ENCODE results near the gene MAMSTR.
"Not testable (repeated sequence)": the region's sequence is repeated elsewhere in the genome, so short reads cannot be mapped to it uniquely, and the experiment has no call there.

The MAMSTR gene

DNA sequence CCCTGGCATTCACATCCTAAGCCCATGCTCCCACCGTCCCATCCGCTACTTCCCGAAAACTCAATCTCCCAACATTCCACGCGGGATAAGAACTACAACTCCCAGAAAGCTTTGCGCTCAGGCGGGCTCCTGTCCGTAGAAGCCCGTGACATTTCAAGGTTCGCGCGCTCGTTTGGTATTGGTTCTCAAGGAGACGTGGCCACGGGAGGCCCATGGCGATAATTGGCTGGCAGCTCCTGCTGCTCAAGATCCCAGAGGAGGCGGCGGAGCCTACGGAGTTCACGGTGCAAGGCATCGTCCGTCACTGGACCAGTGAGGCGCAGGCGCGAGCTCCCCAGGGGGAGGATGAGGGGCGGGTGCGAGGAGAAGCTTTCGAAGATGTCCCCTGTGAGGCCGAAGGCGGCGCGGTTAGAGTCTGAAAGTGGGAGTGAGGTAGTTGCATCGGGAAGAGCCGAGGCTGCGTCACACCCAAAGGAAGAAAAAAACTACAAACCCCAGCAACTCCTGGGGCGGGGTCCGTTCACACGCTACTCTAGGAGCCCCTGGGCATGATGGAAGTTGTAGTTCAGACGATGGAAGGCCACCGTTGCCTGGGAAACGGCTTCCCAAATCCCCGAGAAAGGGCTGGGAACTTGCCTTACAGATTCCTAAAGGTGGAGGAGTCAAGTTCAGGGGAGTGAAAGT is 1.2 kb upstream of the MAMSTR start:
- H3K36me3 Mint-ChIP-seq (ENCODE audit: insufficient read depth) = peaks cover 4% of the 10 kb centered on the region
- peak; percentile 86 for ATAC-seq (replicated peaks)
- peak overlapping the region; percentile 94 to 95 for H3K27ac Mint-ChIP-seq
- H3K4me3 Mint-ChIP-seq = peak overlapping the region; percentile 93 to 94
- no peaks in the 10 kb centered on the region for H3K27me3 Mint-ChIP-seq
- peaks cover 15 to 18% of the 10 kb centered on the region in 2 donors for H3K4me1 Mint-ChIP-seq (ENCODE audit: low read depth in 2 of 2)
- peak; percentile 81 to 87 (median 83) for DNase-seq
- peaks cover 6 to 8% of the 10 kb centered on the region in 2 donors for H3K9me3 Mint-ChIP-seq

DNA sequence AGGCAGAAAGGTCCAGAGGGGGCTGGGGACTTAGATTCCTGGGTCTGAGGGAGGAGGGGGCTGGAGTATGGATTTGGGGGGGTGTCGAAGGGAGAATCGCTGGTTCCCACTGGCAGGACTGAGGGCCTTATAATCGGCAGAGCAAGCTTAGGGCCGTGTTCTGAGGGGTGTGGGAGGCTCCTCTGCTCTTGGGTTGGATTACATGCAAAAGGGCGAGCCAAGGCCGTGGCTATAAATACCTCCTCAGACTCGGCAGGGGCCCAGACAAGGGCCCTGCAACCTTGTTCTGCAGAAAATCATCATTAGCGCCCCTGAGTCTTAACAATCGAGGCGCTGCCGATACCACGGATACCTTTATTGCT is 707 bp upstream of the MAMSTR start:
- peak overlapping the region; percentile 93 to 94 for H3K4me3 Mint-ChIP-seq
- peaks cover 4% of the 10 kb centered on the region for H3K36me3 Mint-ChIP-seq (ENCODE audit: insufficient read depth)
- peak; percentile 3 for ATAC-seq (replicated peaks)

DNA sequence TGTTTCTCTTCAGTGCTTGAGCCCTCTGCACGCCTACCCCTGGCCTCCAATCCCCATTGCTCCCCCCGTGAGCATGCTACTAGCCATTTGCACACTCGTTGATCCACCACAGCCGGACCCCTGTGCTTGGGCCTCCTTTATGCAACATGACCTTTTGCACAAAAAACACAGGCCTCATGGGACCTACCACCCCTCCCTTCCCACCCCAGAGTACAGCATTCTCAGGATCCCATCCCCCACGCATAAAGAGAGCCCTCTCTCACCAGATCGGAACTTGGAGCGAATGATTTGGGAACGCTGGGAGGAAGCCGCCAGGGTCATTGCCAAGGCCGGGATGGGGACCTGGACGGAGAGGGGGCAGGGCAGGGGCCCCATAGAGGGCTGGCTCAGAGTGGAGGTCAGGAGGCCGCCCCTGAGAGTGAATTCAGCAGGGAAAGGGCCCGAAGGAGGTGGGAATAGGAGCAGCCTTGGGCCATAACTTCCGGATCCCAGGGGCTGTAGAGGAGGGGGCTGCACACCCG is 754 bp downstream of the MAMSTR start:
- H3K9me3 Mint-ChIP-seq = no peaks in the 10 kb centered on the region
- ATAC-seq (replicated peaks) = no peak
- no peak overlapping the region for H3K4me3 Mint-ChIP-seq
- peaks cover 4% of the 10 kb centered on the region for H3K36me3 Mint-ChIP-seq (ENCODE audit: insufficient read depth)
- DNase-seq = no peak
- H3K27ac Mint-ChIP-seq = no peak overlapping the region
- H3K4me1 Mint-ChIP-seq (ENCODE audit: low read depth in 2 of 2) = peaks cover 13 to 16% of the 10 kb centered on the region in 2 donors
- H3K27me3 Mint-ChIP-seq = no peaks in the 10 kb centered on the region

More for the DNA sequence above, 707 bp upstream of the MAMSTR start:
- H3K27ac Mint-ChIP-seq = peak overlapping the region; percentile 94 to 95
- no peak for DNase-seq
- no peaks in the 10 kb centered on the region for H3K27me3 Mint-ChIP-seq
- peaks cover 4 to 6% of the 10 kb centered on the region in 2 donors for H3K9me3 Mint-ChIP-seq
- H3K4me1 Mint-ChIP-seq (ENCODE audit: low read depth in 2 of 2) = peaks cover 12 to 14% of the 10 kb centered on the region in 2 donors

DNA sequence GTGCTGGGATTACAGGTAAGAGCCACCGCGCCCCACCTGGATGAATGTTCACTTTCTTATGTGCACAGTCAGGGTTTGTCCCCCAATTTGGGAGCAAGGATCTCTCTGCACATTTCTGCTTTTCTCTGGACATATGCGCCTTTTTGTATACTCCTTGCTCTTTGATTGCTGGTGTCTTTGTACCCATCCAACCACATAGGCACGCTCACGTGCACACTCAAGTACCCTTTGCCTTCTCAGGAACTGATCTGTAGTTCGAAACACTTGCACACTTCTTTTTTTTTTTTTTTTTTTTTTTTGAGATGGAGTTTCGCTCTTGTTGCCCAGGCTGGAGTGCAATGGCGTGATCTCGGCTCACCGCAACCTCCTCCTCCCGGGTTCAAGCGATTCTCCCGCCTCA is 1.4 kb downstream of the MAMSTR start:
- not testable (repeated sequence) for H3K27ac Mint-ChIP-seq; DNase-seq; H3K4me3 Mint-ChIP-seq; H3K36me3 Mint-ChIP-seq (ENCODE audit: insufficient read depth); H3K27me3 Mint-ChIP-seq; H3K9me3 Mint-ChIP-seq; ATAC-seq (replicated peaks)
- peaks cover 17 to 18% of the 10 kb centered on the region in 2 donors for H3K4me1 Mint-ChIP-seq (ENCODE audit: low read depth in 2 of 2)

DNA sequence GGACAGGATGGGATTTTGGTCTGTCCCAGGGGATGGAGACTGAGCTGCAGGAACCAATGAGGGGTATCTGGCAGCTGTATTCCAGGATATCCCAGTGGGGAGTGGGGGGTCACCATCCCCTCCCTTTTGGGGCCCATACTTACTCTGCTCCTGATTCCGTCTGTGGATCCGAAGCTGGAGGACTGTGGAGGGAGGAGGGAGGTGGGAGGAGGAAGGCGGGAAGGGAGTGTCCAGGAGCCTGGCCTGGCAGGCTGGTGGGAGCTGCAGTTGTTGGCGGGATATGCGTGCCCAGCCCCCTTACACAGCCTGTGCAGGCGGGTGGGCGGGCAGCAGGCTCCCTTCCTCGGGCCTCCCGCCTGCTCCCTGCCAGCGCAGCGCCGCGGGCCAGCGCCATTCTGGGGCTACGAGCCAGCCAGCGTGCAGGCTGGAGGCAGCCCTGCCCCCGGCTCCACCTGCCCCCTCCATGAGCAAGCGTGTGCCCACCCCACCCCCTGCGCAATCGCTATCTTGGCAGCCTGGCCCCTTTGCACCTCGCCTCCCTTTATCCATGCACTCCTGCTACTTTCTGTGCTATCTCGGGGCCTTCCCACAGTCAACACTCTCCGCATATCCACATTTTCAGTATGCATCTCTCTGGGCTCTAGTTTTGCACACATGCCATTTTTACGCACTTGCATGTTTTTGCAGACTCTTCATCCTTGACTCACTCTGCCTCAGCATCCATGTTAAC is 2.8 kb downstream of the MAMSTR start:
- no peak overlapping the region for H3K4me3 Mint-ChIP-seq
- no peak for ATAC-seq (replicated peaks)
- H3K36me3 Mint-ChIP-seq (ENCODE audit: insufficient read depth) = peaks cover 4% of the 10 kb centered on the region
- no peak overlapping the region for H3K27ac Mint-ChIP-seq
- H3K4me1 Mint-ChIP-seq (ENCODE audit: low read depth in 2 of 2) = peaks cover 20 to 21% of the 10 kb centered on the region in 2 donors
- DNase-seq = no peak
- H3K9me3 Mint-ChIP-seq = no peaks in the 10 kb centered on the region
- no peaks in the 10 kb centered on the region for H3K27me3 Mint-ChIP-seq

DNA sequence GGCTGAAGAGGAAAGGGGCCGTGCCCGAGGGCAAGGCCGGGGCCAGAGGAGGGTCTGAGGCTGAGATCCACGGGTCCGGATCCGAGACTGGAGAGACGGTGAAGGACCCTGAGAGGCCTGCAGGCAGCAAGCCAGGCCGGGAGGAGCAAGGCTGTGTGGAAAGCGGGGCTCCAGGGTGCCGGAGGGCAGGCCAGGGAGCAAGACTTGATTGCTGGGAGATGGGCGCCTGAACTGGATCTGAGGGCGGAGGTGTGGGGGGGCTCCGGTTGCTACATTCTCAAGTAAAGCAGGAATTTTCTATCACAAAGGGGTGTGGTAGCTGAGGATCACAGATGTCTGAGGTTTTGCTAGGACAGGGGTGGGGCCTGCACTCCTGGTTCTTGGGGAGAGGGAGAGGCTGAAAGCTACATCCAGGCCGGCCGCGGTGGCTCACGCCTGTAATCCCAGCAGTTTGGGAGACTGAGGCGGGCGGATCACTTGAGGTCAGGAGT is 3.8 kb downstream of the MAMSTR start:
- peak overlapping the region in 1 of 2 donors; percentile 92 for H3K27ac Mint-ChIP-seq
- no peak for ATAC-seq (replicated peaks)

DNA sequence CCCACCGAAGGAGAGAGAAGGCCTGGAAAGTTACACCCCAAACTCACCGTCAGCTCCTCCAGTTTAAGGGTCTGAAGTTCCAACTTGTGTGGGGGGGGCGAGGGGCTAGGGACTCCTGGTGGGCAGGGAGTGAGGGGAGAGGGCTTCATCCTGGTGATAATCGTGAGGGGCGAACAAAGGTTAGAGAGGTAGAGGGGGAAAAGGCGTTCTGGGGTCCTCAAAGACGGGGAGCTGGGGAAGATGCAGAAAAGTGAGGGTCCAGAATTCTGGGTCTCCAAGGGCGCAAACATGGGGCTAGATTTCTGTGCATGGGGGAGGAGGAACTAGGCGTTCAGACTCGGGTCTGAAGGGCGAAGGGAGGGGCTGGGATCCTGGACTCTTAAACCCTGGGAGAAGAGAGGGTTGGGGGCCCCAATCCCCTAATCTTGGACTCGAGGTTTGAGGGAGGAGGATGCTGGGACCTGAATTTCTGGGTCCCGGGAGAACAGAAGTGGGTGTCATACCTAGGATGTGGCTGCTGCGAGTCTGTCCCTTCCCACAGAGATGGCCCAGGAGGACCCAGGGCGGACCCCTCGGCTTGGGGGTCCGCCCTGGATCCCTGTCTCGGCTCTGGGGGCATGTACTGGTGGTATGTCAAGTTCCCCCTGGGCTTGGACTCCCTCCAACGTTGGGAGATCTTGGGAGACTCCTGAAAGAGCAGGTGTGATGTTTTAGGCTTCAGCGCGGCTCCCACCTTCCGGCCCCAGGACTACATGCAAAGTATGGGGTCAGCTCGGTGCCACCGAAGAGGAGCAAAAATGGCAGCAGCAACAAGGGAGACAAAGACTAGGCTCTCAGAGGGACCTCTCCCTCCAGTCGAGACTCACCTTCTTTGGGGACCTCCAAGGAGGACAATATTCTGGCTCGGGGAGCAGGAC is 4.5 kb downstream of the MAMSTR start:
- peak overlapping the region; percentile 72 to 73 for H3K4me3 Mint-ChIP-seq
- no peaks in the 10 kb centered on the region for H3K27me3 Mint-ChIP-seq
- H3K9me3 Mint-ChIP-seq = no peaks in the 10 kb centered on the region
- no peak for DNase-seq
- ATAC-seq (replicated peaks) = no peak
- H3K36me3 Mint-ChIP-seq (ENCODE audit: insufficient read depth) = peaks cover 4% of the 10 kb centered on the region
- peaks cover 13 to 15% of the 10 kb centered on the region in 2 donors for H3K4me1 Mint-ChIP-seq (ENCODE audit: low read depth in 2 of 2)
- H3K27ac Mint-ChIP-seq = peak overlapping the region; percentile 33 to 92

More for the DNA sequence above, 3.8 kb downstream of the MAMSTR start:
- Mint-ChIP-seq H3K27me3 (no peaks in the 10 kb centered on the region), H3K36me3 (ENCODE audit: insufficient read depth) (peaks cover 4% of the 10 kb centered on the region), H3K9me3 (no peaks in the 10 kb centered on the region), H3K4me3 (no peak overlapping the region), H3K4me1 (ENCODE audit: low read depth in 2 of 2) (peaks cover 15 to 18% of the 10 kb centered on the region in 2 donors)
- DNase-seq = no peak

DNA sequence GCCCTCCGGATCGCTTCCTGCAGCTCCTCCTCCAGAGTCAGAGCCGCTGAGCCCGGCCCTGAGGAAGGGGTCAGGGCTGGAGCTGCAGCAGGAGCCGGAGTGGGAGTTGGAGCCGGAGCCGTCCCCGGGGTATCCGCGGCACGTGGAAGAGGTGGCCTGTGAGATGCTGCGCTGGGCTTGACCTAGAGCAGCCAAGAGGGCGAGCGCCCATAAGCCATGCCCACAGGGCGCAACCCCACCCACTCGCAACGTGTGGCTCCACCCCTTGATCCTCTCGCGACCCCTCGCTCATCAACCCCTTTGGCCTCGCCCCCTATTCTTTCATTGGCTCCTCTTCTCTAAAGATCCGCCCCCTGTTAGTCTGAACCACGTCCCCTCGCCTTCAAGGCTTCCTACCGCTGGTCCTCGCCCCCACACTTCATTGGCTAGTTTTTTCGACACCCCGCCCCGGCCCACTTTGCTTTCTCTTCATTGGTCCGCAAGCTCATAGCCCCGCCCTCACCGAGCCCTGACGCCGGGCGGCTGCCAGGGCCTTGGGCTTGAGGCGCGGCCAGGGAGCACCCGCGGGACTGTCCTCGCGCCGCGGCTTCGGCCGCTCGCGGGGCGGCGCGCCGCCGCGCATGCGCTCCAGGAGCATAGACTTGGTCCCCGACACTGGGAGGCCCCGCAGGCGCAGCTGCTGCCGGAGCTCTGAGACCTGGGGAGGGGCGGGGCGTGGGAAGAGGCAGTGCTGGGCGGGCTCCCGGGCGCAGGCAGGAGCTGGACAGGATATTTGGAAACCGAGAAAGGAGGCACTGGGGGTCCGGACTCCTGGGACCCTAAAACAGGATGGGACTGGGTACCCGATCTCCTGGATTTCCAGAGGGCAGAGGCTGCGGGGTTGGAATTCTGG is 5.4 kb downstream of the MAMSTR start:
- DNase-seq (peak; percentile 95 to 96 (median 96)), ATAC-seq (replicated peaks) (peak; percentile 92)
- Mint-ChIP-seq H3K9me3 (no peaks in the 10 kb centered on the region), H3K36me3 (ENCODE audit: insufficient read depth) (peaks cover 1% of the 10 kb centered on the region), H3K27me3 (no peaks in the 10 kb centered on the region), H3K4me1 (ENCODE audit: low read depth in 2 of 2) (peaks cover 13 to 15% of the 10 kb centered on the region in 2 donors), H3K27ac (peak overlapping the region; percentile 33 to 92), H3K4me3 (peak overlapping the region; percentile 72 to 73)

DNA sequence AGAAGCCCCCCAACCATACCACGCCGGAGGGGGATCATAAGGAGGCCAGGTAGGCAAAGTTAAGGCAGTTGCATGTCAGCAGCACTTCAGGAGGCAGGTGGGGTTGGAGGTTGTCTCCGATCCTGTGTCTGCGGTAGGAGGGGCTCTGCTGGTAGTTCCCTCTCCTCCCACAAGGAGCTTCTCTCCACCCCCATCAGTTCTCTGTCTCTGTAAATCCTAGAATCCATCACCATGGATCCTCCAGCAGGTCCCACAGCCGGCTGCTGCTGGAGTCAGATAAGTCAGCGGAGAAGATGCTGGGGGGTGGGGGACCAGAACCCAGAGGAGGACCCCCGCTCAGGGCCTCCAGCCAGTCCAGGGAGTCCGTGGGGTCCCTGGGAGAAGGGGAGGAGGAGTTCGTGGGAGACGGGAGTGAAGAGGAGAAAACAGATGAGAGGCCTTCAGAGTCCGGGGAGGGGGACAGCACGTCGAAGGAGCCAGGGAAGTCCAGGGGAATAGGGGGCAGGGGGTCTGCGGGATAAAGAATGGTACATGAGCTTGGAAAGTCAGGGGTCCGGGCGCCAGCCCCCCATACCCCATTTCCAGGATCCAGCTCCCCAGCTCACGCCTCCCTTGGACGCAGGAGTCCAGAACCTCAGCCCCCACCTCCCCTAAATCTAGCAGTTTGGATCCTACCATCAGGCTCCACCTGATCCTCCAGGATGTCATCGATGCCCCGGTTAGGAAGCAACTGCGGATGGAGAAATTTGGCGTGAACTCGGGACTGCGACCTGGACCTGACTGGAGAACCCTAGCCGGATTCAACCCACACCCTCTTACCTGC is 6.3 kb downstream of the MAMSTR start:
- Mint-ChIP-seq H3K27me3 (no peaks in the 10 kb centered on the region), H3K27ac (peak overlapping the region in 1 of 2 donors; percentile 2), H3K36me3 (ENCODE audit: insufficient read depth) (no peaks in the 10 kb centered on the region), H3K4me1 (ENCODE audit: low read depth in 2 of 2) (peaks cover 13 to 15% of the 10 kb centered on the region in 2 donors), H3K4me3 (peak overlapping the region; percentile 72 to 73), H3K9me3 (no peaks in the 10 kb centered on the region)
- DNase-seq (no peak), ATAC-seq (replicated peaks) (no peak)

DNA sequence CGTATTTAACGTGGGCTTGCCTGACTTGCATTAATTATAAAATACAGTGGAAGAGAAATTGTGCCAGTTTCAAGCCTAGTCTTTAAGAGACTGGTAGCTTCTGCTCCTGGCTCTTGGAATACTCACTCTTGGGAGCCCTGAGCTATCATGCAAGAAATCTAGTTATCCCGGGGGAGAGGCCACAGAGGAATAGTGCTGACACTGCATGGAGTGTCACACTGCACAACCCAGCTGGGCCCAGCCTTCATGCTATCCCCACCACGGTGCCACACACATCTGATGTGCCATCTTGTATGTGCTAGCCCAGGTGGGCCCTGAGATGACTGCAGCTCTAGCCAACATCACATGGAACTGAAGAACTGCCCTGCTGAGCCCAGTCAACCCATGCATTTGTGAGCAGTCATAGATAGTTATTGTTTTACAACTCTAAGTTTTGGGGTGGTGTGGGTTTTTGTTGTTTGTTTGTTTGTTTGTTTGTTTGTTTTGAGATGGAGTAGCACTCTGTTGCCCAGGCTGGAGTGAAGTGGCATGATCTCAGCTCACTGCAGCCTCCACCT is 8.3 kb downstream of the MAMSTR start:
- Mint-ChIP-seq H3K4me3 (no peak overlapping the region), H3K36me3 (ENCODE audit: insufficient read depth) (peaks cover 4% of the 10 kb centered on the region), H3K4me1 (ENCODE audit: low read depth in 2 of 2) (peaks cover 13 to 15% of the 10 kb centered on the region in 2 donors), H3K27ac (no peak overlapping the region), H3K27me3 (no peaks in the 10 kb centered on the region), H3K9me3 (no peaks in the 10 kb centered on the region)
- ATAC-seq (replicated peaks) (no peak), DNase-seq (no peak)

DNA sequence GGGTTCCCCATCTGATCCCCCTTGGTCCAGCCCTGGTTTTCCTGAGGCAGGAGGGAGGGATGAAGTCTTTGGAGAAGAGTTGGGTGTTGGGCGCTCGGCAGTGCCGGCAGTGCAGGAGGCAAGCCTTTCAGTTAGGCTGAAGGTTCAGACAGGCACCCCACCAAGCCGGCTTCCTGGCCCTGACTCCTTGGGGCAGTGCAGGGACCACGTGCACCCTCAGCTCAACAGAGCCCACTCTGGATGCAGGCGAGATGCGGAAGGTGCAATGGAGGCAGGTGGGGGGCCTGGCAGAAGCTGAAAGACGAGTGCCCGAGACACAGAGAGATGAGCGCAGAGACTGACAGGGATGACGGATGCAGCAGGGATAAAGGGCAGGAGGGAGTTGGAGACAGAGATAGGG is 11.1 kb downstream of the MAMSTR start:
- Mint-ChIP-seq H3K4me1 (ENCODE audit: low read depth in 2 of 2) (peaks cover 4 to 6% of the 10 kb centered on the region in 2 donors), H3K9me3 (no peaks in the 10 kb centered on the region), H3K27me3 (no peaks in the 10 kb centered on the region), H3K4me3 (no peak overlapping the region), H3K36me3 (ENCODE audit: insufficient read depth) (peaks cover 4% of the 10 kb centered on the region), H3K27ac (no peak overlapping the region)
- ATAC-seq (replicated peaks) = no peak
- DNase-seq = no peak

Measured in effector memory CD8-positive, alpha-beta T cell (primary cell).